GM19372 (cell line): ENCODE measurements around the gene SMURF2.

Experiments
- ATAC-seq: cut with Tn5 transposase; IDR thresholded peaks from one replicate; pipeline ENCODE4 v1.9.1; 2021; ENCODE audit warnings: mild to moderate bottlenecking, low read depth, moderate library complexity; ENCODE audit not compliant: unreplicated experiment

Gene SMURF2

DNA sequence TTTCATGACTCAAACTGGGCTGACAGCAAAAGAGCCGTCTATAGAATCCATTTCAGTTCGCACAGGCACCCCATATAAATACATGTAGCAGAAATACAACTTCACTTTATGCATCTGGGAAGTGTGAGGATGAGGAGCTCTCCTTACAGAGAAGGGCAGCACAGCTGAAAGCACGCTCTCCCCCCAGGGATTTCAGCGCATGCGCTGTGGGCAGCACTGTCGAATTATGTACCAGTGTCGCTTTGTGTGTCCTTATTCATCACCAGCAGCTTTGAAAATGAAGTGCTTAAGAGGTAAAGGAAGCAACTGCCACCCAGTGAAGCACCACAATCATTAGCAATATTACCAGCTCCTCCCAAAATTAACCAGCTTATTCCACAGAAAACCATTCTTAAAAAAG lies 115.4 kb downstream of the SMURF2 start:
- ATAC-seq, result no peak

DNA sequence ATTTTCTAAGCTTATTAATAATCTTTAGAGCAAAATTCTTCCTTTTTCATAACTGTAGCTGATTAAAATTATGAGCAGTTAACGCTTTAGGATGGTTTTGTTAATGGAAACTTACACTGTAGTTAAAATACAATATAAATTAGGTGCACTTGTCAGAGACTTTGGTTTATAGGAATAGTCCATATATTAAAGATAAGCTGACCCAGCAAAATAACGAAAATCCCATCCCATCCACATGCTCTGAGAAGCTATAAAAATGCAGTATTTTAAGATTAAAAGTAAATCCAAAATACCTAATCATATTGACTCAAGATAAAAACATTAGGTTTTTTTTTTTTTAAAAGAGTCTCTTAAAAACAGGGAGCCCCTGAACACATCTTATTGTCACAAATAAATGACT lies 117.4 kb downstream of the SMURF2 start:
- ATAC-seq, result no peak

DNA sequence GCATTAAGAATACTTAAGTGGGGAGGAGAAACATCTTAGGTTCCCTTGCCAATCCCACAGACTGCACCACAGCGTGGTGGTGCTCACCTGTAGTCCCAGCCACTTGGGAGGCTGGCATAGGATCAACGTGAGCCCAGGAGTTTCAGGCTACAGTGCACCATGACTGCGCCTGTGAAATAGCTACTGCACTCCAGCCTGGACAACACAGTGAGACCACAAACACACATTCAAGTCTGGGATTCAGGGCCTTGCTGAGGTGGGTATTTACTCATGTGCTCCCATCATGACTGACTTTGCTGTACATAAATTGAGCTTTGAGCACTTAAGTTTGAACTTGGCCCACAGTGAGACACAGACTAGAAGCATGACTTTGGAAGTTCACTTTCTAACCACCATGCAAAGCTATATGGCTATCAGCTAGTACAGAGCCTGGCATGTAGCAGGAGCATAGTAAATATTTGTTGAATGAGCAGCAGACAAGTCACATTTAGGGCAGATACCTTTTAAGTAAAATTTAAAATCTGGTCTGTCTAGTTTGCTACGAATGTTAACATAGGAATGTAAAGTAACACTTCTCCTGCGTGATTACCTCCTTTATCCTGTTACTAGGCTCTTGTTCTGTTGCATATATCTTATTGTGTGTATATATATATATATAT lies 121.9 kb downstream of the SMURF2 start:
- ATAC-seq, result no peak

DNA sequence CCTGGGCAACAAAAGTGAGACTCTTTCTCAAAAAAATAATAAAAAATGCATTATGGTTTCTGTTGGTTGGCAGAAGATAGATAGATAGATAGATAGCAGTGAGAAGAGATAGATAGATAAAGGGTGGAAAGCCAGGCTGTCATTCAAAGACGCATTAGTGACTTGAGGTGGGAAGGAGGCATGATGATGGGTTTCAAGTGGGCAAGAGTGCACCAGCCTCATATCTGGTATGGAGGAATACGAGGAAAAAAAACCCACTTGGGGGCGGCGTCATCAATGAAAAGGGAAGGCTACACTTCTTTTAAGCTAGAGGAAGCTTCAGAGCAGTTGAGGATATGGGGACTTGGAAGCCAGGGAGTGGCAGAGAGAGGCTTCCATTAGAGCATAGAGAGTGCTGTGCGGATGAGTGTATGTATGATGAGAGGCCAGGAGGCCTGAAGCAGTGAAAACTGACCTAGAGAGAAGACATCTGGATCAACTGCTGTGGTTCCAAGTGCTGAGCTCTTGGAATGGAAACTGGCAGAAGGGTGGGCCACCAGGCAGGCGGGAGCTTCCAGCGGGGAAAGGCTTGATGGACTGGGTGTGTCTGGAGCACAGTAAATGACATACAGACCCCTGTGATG lies 123.5 kb downstream of the SMURF2 start:
- no peak for ATAC-seq

DNA sequence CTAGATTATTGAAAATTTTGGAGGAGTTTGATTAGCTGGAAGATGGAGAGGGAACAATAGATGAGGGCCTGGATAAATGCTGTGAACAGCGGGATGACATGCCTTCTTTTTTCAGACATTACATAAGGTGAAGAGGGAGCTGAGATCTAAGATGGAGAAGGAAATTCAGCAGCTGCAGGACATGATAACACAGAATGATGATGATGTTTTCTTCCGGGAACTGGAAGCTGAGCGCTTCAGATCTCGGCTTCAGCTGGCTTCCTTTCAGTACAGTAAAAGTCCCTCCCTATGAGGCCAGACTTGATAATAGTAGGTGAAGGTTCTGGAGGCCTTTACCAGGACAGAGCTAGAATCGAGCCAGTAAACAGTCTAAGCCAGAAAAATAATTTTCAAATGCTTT lies 124.6 kb downstream of the SMURF2 start:
- ATAC-seq, result no peak

DNA sequence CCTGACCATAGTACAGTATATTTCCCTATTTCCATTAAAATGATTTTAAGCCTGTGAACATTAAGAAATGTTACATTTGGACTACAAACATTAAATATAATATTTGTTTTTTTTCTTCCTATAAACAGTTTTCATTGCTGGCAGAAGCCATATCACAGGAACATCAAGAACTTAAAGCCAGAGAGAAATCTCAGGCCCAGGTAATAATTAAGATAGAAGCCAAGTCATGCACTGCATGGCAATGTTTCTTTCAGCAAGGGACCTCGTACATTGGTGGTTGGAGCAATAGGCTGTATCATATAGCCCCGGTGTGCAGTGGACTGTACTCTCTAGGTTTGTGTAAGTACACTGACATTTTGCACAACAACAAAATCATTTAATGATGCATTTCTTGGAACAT lies 125.2 kb downstream of the SMURF2 start:
- no peak for ATAC-seq

DNA sequence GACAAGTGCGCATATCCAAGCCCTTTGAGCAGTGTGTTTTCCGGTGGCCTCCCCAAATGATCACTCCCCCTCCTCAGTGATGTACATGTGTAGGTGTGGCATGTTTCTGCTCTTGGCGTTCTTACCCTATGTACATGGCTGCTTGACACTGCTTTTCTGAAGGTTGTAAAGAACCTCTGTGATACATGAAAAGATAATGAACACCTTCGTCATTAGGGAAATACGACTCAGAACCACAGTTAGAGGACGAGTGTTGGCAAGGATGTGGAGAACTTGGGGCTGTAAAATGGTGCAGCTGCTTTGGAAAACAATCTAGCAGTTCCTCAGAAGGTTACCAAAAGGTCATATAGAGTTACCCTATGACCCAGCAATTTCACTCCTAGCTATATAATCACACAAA lies 126.8 kb downstream of the SMURF2 start:
- no peak for ATAC-seq

DNA sequence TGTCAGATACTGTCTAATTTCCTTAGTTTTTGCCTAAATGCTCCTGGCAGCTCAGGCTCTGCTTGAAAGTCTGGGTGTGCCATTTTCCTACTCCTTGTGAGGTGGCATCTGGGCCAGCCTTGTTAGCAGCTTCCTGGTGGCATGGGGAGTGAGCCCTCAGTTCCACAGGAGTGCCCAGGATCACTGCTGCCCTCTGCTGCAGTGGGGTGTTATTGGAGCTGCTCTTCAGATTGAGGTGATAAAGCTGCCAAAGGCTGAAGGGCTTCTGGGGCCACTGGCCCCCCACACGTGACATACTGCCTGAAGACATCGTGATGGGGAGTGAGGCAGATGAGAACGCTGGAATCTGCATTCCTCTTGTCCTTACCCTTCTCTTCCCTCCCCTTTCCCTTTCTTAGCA lies 127.9 kb downstream of the SMURF2 start:
- ATAC-seq, result no peak

DNA sequence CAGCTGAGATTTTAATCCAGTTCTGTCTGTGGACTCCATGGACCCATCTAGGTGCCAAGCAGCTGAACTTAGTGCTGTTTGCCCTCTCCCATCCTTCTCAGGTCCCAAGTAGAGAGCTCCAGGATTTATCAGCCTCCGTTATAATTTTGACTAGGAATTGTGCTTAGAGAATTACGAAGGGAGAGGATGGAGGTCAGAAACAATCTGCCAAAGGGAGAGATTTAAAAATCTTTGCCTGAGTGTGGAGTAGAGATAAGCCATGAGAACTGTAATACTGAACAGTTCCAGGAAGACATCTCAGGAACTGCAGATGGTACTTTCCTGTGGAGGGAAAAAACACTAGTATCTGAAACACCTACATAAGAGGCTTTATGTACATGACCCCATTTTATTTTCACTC lies 128.3 kb downstream of the SMURF2 start:
- no peak for ATAC-seq

DNA sequence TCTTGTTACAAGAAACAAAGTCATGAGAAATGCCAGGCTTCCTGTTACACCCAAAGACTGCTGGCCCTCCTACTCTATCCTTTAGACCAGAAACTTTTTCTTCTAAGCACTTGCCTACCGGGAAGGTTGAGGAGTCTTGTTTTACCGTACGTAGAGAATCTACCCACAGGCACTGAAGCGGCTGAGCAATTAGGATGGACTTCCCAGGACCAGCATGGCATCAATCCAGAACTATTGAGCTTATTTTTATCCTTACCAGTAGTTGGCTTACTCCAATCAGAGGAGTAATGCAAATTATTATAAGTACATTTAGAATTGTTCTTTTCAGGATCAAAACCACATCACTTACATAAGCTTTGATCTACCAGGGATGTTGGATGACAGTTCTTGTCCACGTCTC lies 129.7 kb downstream of the SMURF2 start:
- no peak for ATAC-seq

DNA sequence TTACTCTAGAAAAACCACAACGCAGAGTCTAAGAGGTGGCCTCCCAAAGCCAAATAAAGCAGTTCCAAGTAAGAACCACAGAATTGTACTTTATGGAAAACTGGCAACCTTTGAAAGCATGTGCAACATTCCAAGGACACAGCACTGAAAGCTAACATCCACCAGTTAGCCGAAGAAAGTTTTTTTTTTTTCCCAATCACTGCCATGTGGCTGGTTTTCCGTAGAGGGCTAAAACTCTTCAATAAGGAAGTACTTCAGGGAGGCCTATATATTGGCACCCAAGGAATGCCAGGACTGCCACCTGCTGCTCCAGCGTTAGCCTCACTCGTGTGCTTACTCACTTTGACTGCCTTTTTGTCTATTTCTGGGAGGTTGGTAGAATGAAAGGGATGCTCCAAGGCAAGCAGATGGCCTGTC lies 130.1 kb downstream of the SMURF2 start:
- no peak for ATAC-seq

DNA sequence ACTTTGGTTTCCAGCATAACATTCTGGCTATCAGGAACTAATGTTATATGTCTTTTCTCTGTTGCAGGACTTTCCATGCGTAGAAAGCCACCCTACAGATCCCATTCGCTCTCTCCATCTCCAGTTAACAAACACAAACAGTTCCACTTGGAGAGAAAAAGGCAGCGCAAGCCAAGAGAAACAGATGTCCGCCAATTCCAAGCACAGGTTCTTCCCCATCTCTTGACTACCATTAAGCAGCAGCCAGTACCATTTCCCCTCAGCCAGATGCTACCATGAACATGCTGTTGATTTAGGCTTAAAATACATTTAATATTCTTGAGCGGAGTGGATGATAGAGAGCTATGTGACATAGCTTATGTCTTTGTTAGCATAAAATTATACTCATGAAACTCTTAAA lies 132.9 kb downstream of the SMURF2 start:
- ATAC-seq, result no peak

DNA sequence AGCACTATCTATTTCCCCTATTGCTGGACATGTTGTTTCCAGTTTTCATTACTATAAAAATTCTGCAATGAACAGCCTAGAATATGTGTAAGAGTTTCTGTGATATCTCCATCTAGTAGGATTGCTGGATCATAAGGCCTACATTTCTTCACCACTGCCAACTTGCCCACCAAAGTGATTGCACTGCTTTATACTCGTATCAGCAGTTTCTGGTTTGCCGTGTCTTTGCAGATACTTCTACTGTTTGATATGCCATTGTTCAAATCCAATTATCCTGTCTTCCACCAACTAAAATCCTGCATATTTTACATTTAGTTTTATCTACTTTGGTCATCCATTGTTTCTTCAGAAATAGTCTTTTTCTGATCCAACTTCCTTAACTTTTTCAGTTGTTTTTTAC lies 134.2 kb downstream of the SMURF2 start:
- ATAC-seq, result no peak

DNA sequence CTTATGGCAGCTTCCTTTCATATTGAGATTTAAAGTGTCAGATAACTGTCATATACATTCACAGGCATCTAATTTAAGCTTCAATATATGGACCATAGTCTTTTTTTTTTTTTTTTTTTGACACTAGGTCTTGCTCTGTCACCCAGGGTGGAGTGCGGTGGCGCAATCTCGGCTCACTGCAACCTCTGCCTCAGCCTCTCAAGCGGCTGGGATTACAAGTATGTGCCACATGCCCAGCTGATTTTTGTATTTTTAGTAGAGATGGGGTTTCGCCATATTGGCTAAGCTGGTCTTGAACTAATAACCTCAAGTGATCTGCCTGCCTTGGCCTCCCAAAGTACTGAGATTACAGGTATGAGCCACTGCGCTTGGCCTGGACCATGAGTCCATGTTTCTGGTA lies 141.7 kb downstream of the SMURF2 start:
- ATAC-seq, result no peak

DNA sequence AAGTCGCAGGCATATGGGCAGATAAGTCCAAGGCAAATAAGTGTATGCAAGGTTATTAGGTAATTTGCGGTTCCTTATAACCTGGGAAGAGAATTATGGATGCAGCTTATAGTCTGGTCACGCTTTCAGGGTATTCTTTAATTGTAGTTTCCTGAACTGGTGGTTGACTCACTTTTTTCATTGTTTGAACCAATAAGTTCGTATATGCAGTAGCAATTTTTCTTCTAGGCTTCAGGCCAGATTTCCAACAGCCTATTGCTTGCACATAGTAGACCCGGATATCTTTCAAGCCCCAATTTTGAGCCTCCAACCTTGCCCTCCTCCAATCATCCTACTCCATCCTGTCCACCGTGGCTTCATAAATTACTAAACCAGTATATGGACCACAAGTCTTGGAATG lies 142.5 kb downstream of the SMURF2 start:
- no peak for ATAC-seq

DNA sequence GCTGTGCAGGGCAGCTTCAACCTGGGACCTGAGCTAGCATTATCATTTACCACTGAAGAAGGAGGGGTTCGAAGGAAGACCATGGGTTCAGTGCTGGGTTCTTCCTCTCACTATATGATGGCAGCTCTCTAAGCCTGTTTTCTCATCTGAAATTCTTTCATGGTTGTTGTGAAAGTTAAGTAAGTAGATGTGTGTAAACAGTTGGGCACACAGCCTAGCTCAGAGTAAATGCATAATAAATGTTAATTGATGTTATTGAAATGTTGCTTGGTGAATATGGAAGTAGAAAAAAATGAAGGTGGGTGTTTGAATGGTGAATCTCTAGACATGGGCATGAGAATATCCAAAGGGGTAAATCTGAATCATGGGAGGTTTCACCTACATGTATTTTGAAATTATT lies 146.3 kb downstream of the SMURF2 start:
- ATAC-seq, result no peak

DNA sequence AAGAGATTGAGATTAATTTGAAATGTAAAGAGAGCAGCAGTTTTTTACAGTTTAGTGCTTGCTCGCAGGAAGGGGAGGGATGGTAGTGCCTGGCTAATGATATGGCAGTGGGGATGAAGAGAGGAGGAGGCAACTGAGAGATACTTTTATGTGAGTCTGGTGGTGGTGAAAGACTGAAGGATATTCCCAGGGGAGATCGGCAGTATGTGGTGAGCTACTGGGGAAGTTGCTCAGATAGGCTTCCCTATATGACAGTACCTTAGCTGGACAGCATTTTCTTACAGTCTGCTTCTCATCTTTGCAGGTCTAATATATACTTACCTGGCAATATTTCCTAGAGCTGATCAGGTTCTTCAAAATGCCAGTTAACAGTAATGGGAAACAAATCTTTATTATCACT lies 146.7 kb downstream of the SMURF2 start:
- ATAC-seq, result no peak

DNA sequence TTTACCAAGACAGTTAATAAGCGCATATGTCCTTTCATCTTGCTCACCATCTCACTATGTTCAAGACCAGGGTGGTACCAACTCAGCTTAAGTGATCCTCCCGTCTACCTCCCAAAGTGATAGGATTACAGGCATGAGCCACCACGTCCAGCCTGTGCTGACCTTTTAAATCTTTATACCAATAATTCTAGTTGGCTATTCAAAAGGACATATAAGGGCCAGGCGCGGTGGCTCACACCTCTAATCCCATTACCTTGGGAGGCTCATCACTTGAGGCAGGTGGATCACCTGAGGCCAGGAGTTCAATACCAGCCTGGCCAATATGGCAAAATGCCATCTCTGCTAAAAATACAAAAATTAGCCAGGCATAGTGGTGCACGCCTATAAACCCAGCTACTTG lies 152.9 kb downstream of the SMURF2 start:
- ATAC-seq, result no peak

DNA sequence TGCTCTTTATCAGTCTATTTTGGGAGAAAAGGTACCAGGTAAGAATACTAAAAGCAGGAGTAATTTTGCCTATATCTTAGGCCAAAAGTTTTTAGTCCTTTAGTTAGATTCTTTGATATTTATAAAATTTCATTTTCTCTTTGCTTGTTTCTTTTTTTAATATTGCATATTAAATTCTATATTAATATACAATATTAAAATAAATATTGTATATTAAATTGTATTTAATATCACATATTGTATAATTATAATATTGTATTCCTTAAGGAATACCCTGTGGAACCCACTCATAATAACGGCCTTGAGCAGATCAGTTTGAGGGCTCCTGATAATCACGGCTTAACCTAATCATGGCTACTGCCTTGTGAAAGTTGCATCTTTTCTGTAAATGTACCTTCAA lies 153.4 kb downstream of the SMURF2 start:
- ATAC-seq, result no peak

DNA sequence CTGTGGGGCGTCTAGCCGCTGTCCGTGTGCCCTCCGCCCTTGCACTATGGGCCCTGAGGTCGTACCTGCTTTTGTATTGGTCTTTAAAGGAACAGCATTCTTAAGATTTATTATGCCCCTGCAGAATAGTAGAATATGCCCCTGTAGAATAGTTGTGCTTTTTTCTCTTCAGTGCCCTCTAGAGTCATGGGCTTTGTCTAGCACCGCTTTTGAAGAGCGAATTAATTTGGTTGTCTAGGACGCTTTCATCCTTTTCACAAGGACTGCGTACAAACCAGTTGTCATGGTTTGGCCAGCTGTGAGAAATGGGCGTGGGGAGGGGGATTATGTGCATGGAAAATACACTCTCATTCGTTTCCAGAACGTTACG lies 154.7 kb downstream of the SMURF2 start:
- ATAC-seq, result no peak

DNA sequence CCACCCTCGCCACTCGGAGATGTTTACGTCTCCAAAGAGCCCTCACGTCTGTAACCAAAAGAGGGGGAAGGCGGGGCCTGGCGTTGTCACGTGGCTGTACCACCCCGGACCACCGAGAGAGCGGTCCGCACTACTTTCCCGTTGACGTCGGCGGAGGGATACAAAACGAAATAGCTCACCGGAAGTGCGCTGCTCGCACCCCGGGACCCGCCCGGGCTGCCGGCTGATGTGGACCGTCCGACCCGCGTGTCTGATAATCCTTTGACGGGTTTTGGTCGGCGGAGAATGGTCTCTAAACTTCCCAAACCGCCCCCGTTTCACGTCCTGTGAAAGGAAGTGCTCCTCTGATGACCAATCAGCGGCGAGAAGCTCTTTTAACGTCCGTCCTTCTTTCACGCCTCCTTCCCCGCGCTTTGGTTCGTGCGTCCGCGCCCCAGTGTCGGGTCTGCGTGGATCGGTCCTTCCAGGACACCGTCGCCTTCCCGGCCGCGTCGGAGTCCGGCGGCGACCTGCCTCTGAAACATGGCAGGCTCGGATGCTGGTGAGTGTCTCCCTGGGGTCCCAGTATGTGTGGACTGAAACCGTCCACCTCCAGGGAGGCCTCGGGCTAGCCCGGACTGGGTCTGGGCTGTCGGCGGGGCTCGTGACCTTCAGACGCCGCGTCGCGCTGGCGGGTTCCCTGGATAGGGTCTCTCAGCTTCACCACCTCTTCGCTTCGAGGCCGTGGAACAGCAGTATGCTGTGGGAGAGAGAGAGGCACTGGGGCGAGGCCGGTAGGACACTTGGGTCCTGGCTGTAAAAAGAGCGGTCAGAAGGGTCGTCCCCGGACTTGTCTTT lies 155.3 kb downstream of the SMURF2 start, which contains the start of gene CEP95:
TSS of gene CEP95 (plus strand) at position 402 of the 837 bp plus-strand sequence. CDS start at position 523, 121 bp downstream.
- ATAC-seq, result peak; percentile 58

DNA sequence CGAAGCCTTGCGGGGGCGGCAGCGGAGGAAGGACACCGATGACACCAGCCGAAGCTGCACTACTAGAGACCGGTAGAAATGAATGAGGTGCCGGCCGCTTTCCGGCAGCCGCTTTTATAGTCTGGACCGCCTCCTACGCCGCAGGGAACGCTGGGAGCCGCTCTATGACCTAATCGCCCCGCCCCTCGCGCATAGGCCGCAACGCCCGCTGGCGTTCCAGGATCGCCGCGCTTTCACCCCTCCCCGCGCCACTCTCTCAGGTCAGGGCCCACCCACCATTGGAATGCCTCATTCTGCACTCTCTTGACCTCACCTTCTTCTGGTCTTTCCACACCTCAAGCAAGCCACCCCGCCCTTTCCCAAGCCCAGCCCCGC lies 155.9 kb downstream of the SMURF2 start, which contains the start of gene DDX5:
TSS of gene DDX5 (minus strand) at position 89 of the 375 bp plus-strand sequence. CDS start 170 bp downstream, outside the sequence.
- ATAC-seq, result peak; percentile 54
